Mucosa of descending colon (tissue), 3 donors: ENCODE measurements around the gene FLT4. TPM values are rescaled to one million over a fixed set of nuclear protein-coding genes. Genes with fewer than 3 reads are reported as not detected.

Experiments
- ATAC-seq: fragments of 200-7000 bp; cut with Tn5 transposase; one replicate; pipeline ENCODE4 v1.9.1; 2020; ENCODE audit warnings: mild to moderate bottlenecking, moderate library complexity
- DNase-seq, 3 donors: peaks; one replicate each; pipeline ENCODE4 v3.0.0-alpha.2; 2020
- H3K36me3 ChIP-seq: fragments of 200-600 bp; one replicate; pipeline ENCODE4 v1.8.0; 2021; ENCODE audit warnings: low read depth, mild to moderate bottlenecking
- H3K4me1 ChIP-seq: fragments of 200-600 bp; one replicate; pipeline ENCODE4 v1.8.0; 2021; ENCODE audit warnings: low read depth, mild to moderate bottlenecking
- H3K4me3 ChIP-seq: fragments of 200-600 bp; one replicate; pipeline ENCODE4 v1.8.0; 2021; ENCODE audit warnings: mild to moderate bottlenecking
- H3K9me3 ChIP-seq: fragments of 200-600 bp; one replicate; pipeline ENCODE4 v1.8.0; 2021; ENCODE audit warnings: mild to moderate bottlenecking
- intact Hi-C, 2 donors: fragments of 100-400 bp; cut with DNase I in 1 of 2; cut with micrococcal nuclease in 1 of 2; formaldehyde crosslinking; loops; one replicate each; pipeline versions ENCODE4 v1.11.0 to v1.11.1; 2022; cut with DNase I, micrococcal nuclease
- total RNA-seq, 3 donors: library from RNA; stranded (reverse); fragmentation: NEBNext Ultra II Directional in 2 of 3; extraction: Animal tissue kit (Norgen Biotek cat#: 25700) in 2 of 3; gene quantifications; one replicate each; pipeline versions ENCODE4 v1.2.1 to v1.2.4, GENCODE V29; 2021 to 2023
- TF ChIP-seq, protein P1 (sequence below): fragments of 200-600 bp; IDR thresholded peaks from one replicate; pipeline ENCODE4 v1.8.0; 2022; ENCODE audit warnings: antibody characterized with exemption, mild to moderate bottlenecking
- donor health status: DM: no; HTN: no; CAD: no; lungs with moderate emphysema.
- donor health status: DM: no; HTN: no; CAD: no.
- donor health status: DM: no; HTN: yes; CAD: no.

The FLT4 gene
- total RNA-seq, 3 donors from 2014 or later: 2.8 to 9.7 (median 6.0) TPM

- TF ChIP-seq, protein P1, sequence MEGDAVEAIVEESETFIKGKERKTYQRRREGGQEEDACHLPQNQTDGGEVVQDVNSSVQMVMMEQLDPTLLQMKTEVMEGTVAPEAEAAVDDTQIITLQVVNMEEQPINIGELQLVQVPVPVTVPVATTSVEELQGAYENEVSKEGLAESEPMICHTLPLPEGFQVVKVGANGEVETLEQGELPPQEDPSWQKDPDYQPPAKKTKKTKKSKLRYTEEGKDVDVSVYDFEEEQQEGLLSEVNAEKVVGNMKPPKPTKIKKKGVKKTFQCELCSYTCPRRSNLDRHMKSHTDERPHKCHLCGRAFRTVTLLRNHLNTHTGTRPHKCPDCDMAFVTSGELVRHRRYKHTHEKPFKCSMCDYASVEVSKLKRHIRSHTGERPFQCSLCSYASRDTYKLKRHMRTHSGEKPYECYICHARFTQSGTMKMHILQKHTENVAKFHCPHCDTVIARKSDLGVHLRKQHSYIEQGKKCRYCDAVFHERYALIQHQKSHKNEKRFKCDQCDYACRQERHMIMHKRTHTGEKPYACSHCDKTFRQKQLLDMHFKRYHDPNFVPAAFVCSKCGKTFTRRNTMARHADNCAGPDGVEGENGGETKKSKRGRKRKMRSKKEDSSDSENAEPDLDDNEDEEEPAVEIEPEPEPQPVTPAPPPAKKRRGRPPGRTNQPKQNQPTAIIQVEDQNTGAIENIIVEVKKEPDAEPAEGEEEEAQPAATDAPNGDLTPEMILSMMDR: no peak
- no peak for ATAC-seq
- H3K4me3 ChIP-seq: no peak overlapping the region
- H3K9me3 ChIP-seq: no peaks in the 10 kb centered on the region
- no peak for DNase-seq
- intact Hi-C loops: no loop called here
- no peaks in the 10 kb centered on the region for H3K4me1 ChIP-seq
- H3K36me3 ChIP-seq: no peaks in the 10 kb centered on the region
These were observed 36.7 kb downstream of the FLT4 start for GRCh38 chr5:180612683-180613082.

- no peaks in the 10 kb centered on the region for H3K9me3 ChIP-seq
- H3K36me3 ChIP-seq: no peaks in the 10 kb centered on the region
- H3K4me1 ChIP-seq: no peaks in the 10 kb centered on the region
- DNase-seq: no peak
- intact Hi-C loops: no loop called here
- TF ChIP-seq, protein P1: no peak
- ATAC-seq: no peak
- no peak overlapping the region for H3K4me3 ChIP-seq
These were observed 38.1 kb downstream of the FLT4 start for GRCh38 chr5:180611140-180611850.

GRCh38 chr5:180609817-180610550, 39.4 kb downstream of the FLT4 start:
- Histone ChIP-seq H3K36me3 (no peaks in the 10 kb centered on the region), H3K4me1 (no peaks in the 10 kb centered on the region), H3K9me3 (no peaks in the 10 kb centered on the region), H3K4me3 (no peak overlapping the region)
- intact Hi-C loops: no loop called here
- TF ChIP-seq, protein P1: no peak
- no peak for DNase-seq
- ATAC-seq: no peak

DNA sequence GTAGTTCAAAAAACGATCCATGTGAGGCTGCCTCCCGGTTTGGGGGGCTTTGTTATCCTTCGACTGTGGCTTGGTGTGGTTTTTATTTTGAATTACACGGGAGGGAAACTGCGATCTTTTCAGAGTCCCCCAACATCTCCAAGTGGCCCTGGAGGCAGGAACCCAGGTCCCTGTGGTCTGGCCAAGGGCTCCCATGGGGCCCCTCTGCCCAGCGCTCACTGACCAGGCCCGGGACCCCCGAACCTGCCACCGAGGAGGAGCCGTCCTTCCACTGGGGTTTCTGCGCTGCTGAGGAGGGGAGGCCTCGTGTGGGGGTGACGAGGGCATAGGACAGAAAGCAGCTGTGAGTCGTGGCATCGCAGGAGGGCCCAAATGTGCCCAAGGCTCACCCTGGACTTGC, 40.0 kb downstream of the FLT4 start:
- intact Hi-C loops: no loop called here
- DNase-seq (no peak), ATAC-seq (no peak)
- no peaks in the 10 kb centered on the region for H3K36me3 ChIP-seq
- H3K9me3 ChIP-seq: no peaks in the 10 kb centered on the region
- H3K4me3 ChIP-seq: no peak overlapping the region
- H3K4me1 ChIP-seq: no peaks in the 10 kb centered on the region
- TF ChIP-seq, protein P1: no peak

GRCh38 chr5:180608572-180609310, 40.7 kb downstream of the FLT4 start:
- H3K4me1 ChIP-seq: no peaks in the 10 kb centered on the region
- no peaks in the 10 kb centered on the region for H3K9me3 ChIP-seq
- DNase-seq: no peak
- TF ChIP-seq, protein P1: no peak
- no peak for ATAC-seq
- intact Hi-C loops: no loop called here
- no peaks in the 10 kb centered on the region for H3K36me3 ChIP-seq
- no peak overlapping the region for H3K4me3 ChIP-seq
